ENCODE results near the gene ATP10B. TPM values are rescaled to one million over a fixed set of nuclear protein-coding genes. Genes with fewer than 3 reads are reported as not detected.

Gene ATP10B
- total RNA-seq, 2 donors from 2014 or later: 0.99 TPM; not detected in 1

- Histone ChIP-seq H3K27me3 (replicated peaks; ENCODE audit: insufficient read depth) (no peaks in the 10 kb centered on the region), H3K36me3 (no peaks in the 10 kb centered on the region), H3K27ac (no peak overlapping the region), H3K9me3 (no peaks in the 10 kb centered on the region), H3K4me3 (no peak overlapping the region), H3K4me1 (ENCODE audit: control insufficient read depth in 1 of 2, low read depth in 2 of 2) (no peaks in the 10 kb centered on the region)
- ATAC-seq (ENCODE audit: insufficient number of reproducible peaks, low FRiP score, low read depth) (no peak), DNase-seq (ENCODE audit: low spot score) (no peak)
- no peak for TF ChIP-seq CTCF (IDR thresholded peaks at IDR 0.05)
Measured at GRCh38 chr5:160643616-160644240, 208.3 kb downstream of the ATP10B start.

- Histone ChIP-seq H3K9me3 (no peaks in the 10 kb centered on the region), H3K27me3 (replicated peaks; ENCODE audit: insufficient read depth) (no peaks in the 10 kb centered on the region), H3K36me3 (no peaks in the 10 kb centered on the region), H3K4me1 (ENCODE audit: control insufficient read depth in 1 of 2, low read depth in 2 of 2) (no peaks in the 10 kb centered on the region), H3K27ac (no peak overlapping the region), H3K4me3 (no peak overlapping the region)
- TF ChIP-seq CTCF (IDR thresholded peaks at IDR 0.05): no peak
- ATAC-seq (ENCODE audit: insufficient number of reproducible peaks, low FRiP score, low read depth) (no peak), DNase-seq (ENCODE audit: low spot score) (no peak)
Measured at GRCh38 chr5:160641405-160641804, 210.6 kb downstream of the ATP10B start.

- no peak for DNase-seq (ENCODE audit: low spot score)
- Histone ChIP-seq H3K4me3 (no peak overlapping the region), H3K9me3 (no peaks in the 10 kb centered on the region), H3K4me1 (ENCODE audit: control insufficient read depth in 1 of 2, low read depth in 2 of 2) (no peaks in the 10 kb centered on the region), H3K36me3 (no peaks in the 10 kb centered on the region), H3K27me3 (replicated peaks; ENCODE audit: insufficient read depth) (no peaks in the 10 kb centered on the region), H3K27ac (no peak overlapping the region)
- TF ChIP-seq CTCF (IDR thresholded peaks at IDR 0.05): no peak
- no peak for ATAC-seq (ENCODE audit: insufficient number of reproducible peaks, low FRiP score, low read depth)
Measured at GRCh38 chr5:160640406-160640805, 211.6 kb downstream of the ATP10B start.

- ATAC-seq (ENCODE audit: insufficient number of reproducible peaks, low FRiP score, low read depth) (no peak), DNase-seq (ENCODE audit: low spot score) (no peak)
- H3K4me1 ChIP-seq (ENCODE audit: control insufficient read depth in 1 of 2, low read depth in 2 of 2): no peaks in the 10 kb centered on the region
- H3K4me3 ChIP-seq: no peak overlapping the region
- no peak overlapping the region for H3K27ac ChIP-seq
- no peaks in the 10 kb centered on the region for H3K36me3 ChIP-seq
- TF ChIP-seq CTCF (IDR thresholded peaks at IDR 0.05): no peak
- H3K27me3 ChIP-seq (replicated peaks; ENCODE audit: insufficient read depth): no peaks in the 10 kb centered on the region
- no peaks in the 10 kb centered on the region for H3K9me3 ChIP-seq
Measured at GRCh38 chr5:160638161-160638742, 213.8 kb downstream of the ATP10B start.

- no peak overlapping the region for H3K4me3 ChIP-seq
- no peaks in the 10 kb centered on the region for H3K36me3 ChIP-seq
- ATAC-seq (ENCODE audit: insufficient number of reproducible peaks, low FRiP score, low read depth): no peak
- no peaks in the 10 kb centered on the region for H3K9me3 ChIP-seq
- DNase-seq (ENCODE audit: low spot score): no peak
- H3K27ac ChIP-seq: no peak overlapping the region
- H3K27me3 ChIP-seq (replicated peaks; ENCODE audit: insufficient read depth): no peaks in the 10 kb centered on the region
- no peak for TF ChIP-seq CTCF (IDR thresholded peaks at IDR 0.05)
- H3K4me1 ChIP-seq (ENCODE audit: control insufficient read depth in 1 of 2, low read depth in 2 of 2): no peaks in the 10 kb centered on the region
Measured at GRCh38 chr5:160637357-160638090, 214.5 kb downstream of the ATP10B start.

Data from thoracic aorta (tissue), 2 donors.